Amygdala (tissue), 56 donors: ENCODE data around the gene BIRC7.

Experiments
- DNase-seq, 56 donors: peaks; one replicate each; lab custom pipeline; 2025; lab: John Stamatoyannopoulos, UW

Gene BIRC7

DNA sequence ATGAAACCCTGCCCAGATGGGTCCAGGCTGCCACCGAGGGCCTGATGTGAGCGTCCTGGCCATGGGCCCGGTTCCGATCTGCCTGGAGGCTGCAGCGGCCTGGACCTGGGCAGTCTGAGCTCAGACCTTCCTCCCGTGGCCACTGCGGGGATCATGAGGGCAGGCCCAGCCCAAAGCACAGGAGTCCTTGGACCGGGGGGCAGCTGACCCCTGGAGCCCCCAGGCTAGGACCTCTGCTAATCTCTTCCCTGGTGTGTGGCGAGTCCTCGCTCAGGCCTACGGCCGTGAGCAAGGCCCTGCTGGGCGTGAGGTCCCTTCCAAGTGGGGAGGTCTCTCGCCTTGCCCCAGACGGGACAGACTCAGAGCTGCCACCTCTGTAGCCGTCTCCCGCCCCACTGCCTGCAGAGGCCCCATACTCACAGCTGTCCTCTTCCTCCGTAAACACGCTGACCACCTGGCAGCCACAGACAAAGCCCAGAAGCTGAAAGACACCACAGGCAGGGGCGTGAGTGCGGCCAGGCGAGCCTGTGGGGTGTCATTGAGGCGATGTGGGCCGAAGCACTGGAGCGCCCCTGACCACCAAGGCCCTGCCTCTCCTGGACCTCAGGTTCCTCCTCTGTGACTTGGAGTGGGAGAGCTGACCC, 8.0 kb downstream of the BIRC7 start:
- no peak for DNase-seq

DNA sequence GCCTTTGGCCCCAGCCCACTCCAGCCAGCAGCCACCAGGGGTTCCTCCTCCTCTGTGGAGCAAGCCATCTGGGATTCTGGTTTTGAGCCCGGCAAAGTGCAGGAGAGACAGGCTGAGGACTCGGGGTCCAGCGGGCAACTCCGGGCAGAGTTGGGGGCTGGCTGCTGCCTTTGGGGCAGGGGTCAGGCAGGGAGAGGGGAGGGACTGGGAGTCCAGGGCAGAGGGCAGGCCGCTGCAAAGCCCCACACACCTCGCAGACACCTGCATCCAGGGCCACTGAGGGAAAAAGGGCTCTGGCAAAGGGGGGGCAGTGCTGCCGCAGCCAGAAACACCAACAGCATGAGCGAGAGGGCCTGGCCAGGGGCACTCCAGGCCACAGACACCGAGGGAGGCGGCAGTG, 8.8 kb downstream of the BIRC7 start:
- DNase-seq = no peak

DNA sequence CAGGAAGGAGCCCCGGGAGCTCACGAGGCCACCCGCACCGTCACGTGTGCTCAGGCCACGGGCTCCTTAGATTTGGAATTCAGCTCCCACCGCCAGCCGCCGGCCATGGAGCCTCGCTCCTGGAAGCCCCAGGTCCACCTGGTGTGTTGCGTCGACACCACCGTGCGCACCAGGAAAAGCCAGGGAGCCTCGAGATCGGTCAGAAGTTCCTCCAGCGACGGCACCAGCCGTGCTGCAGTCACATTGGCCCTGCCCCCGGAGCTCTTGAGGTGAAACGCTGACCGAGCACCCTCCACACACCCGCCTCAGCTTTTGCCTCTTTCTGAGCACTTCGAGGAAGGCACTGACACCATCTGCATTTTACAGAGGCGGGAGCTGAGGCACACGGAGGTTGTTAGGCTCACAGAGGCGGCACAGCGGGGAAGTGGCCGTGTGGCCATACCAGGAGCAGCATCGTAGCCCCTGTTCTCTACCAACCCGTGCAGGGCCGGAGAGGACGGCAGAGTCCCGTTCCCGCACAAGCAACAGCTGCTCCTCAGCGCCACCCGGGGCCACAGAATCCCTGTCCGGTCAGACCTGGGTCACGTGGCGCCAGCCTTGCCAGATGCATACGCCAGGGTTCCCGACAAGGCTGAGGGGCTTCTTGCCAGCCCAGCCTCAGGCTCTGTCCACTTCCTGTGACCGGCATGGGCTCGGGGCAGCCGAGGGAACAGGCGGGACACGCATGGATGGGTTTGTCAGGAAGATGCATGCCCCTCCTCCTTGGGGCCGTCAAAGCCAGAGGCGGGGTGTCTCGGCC, 11.0 kb downstream of the BIRC7 start:
- no peak for DNase-seq

DNA sequence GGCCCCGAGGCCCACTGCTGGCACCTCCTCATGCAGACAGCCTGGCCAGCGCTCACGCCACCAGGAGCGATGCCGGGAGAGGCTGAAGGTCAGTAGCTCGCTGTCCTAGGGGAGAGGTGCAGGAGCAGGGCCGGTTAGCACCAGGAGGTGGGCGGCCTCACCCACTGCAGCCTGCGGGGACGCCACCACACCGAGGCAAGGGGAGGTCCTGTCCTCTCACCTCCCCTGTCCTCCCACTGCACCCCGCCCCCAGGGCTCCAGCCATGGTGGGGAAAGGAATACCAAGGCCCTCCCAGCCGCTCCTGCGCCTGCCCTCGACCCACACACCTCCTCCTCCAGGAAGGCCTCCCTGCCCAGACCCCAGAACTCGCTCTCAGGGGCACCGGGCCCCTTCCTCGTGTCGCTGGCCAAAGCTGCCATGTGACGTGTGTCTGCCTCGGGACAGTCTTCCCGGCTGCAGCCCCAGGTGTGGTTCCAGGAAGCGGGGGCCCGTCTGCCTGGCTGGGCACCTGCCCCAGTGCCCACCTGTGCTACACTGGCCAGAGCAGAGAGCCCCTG, 12.0 kb downstream of the BIRC7 start:
- no peak for DNase-seq

DNA sequence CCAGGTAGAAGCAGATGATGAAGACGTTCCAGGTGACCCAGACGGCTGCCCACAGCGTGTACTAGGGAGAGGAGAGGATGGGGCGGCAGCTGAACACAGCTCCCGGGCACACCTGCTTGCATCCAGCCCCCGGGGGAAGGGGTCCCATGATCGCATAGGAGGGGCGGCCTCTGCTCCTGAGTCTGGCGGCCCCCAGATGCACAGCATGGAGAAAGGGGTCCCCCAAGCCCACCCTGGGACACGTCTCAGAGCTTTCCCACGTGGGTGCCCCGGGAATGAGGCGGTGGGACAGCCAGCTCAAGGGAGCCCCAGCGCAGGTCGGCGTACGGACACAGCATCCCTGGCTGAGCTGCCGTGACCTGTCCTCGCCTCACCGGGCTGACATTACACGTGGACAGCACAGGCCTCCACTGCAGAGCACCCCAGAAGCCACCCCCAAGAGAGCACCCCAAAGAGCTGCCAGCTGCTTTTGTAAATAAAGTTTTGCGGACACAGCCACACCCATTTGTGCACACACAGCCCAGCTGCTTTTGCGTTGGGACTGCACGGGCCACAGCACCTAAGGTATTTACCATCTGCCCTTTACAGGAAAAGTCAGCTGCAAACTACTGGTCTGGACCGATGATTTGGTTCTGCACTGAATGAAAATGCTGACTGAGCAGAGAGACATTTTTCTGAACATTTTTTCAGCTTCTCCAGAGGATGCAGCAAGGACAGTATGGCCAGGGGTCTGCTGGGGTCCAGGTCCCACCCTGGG, 13.3 kb downstream of the BIRC7 start:
- DNase-seq = no peak

DNA sequence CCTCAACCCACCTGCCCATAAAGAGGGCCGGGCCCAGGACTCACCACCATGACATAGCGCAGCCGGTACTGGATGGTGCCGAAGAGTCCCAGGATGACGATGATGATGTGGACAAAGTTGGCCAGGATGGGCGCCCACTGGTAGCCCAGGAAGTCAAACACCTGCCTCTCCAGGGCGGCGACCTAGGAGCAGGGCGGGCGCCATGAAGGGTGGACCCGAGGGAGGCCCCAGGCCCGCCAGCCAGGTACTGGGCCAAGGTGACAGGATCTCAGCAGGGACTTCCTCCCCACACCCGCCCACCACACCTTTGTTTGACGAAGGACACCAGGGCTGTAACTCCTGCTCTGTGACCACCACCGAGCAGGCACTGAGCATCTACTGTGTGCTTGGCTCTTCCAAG, 14.2 kb downstream of the BIRC7 start:
- no peak for DNase-seq

DNA sequence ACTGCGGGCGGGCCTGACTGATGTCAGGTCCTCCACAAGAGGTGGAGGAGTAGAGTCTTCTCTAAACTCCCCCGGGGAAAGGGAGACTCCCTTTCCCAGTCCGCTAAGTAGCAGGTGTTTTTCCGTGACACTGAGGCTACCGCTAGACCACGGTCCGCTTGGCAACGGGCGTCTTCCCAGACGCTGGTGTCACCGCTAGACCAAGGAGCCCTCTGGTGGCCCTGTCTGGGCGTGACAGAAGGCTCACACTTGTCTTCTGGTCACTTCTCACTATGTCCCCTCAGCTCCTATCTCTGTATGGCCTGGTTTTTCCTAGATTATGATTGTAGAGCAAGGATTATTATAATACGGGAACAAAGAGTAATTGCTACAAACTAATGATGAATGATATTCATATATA, 15.6 kb downstream of the BIRC7 start:
- peak in 18 of 56 donors; percentile 5 to 64 (median 38) for DNase-seq

DNA sequence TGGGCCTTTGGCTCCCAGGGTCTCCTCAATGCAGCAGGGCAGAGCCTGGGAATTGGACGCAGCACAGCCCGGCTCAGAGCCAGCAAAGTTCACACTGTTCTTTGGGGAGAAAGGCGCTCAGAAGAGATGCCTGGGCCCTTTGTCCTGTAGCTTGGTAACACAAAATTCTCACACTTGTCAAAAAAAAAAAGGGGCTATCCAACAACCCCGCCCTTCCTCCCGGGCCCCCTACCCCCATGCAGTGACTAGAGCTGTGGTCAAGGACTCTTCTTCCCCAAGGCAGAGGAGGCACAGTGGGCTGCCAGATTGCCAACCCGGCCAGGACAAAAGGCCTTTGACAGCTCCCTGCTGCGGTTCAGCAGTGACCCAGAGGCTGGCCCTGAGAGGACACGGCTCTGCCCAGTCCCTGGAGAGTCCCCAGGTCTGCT, 16.6 kb downstream of the BIRC7 start:
- peak in 42 of 56 donors; percentile 7 to 88 (median 59) for DNase-seq

DNA sequence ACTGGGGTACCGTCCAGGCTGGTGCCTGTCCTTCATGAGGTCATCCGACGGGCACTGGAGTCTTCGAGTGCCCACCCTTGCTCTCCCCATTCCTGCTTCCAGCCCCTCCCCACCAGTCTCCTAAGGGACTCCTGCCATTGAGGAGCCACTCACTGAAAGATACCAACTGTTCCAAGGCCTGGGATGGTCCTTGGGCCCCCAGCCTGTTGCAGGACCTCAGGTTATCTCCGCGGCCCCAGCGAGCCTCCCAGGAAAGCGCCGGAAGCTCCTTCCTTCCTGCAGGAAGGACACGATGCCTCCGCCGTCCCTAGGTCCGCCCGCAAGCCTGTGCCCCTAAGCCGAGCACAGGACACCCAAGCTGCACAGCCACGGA, 17.3 kb downstream of the BIRC7 start:
- peak in 1 of 56 donors; percentile 50 for DNase-seq

DNA sequence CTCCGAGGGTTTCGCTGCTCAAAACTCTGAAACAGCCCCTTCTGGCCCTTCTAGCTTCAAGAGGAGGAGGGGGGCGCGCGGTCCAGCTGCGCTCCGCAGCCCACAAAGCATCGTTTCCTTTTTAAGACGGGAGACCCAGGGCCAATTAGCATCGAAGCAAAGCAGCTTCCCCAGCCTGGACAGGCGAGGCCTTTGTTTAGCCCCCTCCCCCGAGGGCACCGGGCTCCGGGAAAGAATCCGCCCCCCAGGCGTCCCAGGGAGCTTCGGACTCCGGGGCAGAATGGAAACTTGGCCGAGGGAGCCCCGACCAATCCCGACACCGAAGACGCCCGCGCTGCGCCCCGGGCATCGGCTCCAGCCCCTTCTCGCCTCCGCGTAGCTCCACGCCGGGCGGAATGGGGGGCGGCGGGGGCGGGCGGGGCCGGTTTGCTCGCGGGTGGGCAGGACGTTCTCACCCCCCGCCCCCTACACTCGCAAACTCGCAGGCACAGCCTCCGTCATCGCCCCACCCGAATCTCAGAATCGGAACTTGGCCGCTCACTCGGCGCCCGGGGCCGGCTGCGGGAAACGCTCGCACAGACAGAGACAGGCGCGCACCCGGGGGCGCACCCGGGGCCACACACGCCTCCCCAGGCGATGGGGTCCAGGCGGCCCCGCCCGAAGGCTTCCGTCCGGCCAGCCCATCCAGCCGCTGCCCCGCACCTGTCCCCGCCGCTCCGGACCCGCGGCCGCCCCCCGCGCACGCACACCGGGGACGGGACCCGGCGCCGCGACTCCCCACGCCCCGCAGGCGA, 17.9 kb downstream of the BIRC7 start:
- peak in 35 of 56 donors; percentile 7 to 81 (median 42) for DNase-seq

DNA sequence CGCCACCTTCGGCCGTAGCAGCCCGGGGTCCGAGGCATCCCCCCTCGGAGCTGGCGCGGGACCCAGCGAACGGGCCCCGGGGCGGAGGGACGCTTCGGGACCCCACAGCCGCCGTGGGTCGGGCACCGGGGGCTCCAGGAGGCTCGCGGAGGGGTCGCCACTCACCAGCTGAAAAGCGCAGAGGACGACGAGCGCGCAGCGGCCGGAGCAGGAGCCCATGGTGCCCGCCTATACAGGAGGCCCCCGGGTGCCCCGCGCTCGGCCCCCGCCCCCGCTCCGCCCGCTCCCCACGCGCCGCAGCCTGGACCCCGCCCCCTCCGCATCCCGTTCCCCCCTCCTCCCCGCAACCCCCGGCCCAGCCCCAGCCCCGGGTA, 18.5 kb downstream of the BIRC7 start, which contains the start of gene NKAIN4:
Gene NKAIN4, minus strand, starts transcription at position 232 of the 374 bp plus-strand sequence. Its CDS starts 13 bp downstream, at position 219.
- peak in 1 of 56 donors; percentile 24 for DNase-seq

DNA sequence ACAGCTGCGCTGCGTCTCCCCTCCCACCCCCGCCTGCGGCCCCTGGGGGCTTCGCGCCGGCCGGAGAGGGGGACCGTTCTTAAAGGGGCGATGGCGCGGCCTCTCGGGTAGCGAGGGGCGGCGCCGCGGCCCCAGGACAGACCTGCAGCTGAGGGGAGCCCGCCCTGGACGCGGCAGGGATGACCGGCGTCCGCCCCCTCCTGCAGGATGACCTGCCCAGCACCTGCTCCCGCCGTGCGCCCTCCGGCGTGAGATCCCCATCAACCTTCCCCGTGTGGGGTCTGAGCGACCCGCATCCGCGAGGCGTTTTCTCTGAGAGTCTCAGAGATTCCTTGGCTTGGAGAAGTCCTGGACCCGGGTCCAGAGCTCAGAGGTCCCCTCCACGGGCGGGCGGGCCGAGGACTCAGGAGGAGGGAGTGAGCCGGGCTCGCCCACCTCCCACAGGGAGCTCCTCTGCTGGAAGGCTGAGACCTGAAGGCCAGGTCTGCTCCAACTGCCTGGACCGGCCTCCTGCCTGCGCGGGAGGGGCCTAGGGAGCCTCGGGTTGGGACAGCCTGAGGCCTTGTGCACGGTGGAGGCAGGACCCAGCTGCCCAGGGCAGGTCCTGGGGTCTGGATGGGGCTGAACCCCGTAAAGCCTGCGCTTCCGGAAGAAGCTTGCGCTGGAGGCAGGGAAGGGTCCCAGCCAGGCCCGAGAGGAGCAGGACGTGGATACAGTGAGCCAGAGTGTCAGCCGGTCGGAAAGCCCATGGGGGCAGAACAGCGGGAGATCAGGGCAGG, 19.1 kb downstream of the BIRC7 start:
- no peak for DNase-seq

DNA sequence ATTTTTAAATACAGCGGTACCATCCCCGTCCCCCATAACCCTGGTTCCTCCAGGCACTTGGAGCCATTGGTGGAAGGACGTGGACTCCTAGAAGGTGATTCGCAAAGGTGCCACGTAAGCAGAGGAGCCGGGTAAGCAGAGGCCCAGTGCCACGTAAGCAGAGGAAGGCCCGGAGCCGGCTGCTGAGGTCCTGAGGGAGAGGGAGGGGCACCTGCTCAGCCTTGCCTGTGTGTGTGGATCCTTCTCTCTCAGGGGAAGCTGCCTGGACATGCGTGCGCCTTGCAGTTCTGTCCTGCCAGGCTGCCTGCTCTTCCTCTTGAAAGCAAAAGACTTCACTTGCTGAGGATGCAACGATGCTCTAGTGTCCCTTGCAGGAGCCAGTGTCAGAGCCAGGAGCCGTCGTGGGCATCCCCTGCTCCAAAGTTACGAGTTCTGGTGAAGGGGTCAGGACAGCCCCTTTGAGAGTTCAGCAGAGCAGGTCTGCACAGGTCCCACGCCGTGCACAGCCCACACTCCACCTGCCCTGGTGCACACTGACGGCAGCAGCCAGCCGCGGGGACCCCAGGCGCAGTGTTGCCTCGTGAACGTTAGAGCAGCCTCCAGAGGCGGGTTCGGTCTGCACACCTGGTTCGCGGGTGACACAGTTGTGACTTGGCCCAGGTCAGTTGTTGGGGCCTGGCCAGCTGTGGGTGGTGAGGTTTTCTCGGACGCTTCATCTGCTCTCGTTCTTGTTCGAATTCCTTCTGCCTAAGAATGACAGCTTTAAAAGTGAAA, 20.4 kb downstream of the BIRC7 start:
- no peak for DNase-seq

DNA sequence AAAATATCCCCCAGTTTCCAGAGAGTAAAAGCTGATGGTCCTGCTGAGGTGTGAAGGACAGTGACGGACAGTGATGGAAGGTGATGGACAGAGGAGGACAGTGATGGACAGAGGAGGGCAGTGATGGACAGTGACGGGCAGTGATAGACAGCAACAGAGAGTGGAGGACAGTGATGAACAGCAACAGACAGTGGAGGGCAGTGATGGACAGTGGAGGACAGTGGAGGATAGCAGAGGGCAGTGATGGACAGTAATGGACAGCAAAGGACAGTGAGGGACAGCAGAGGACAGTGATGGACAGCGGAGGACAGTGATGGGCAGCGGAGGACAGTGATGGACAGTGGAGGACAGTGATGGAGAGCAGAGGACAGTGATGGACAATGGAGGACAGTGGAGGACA, 21.2 kb downstream of the BIRC7 start:
- no peak for DNase-seq

DNA sequence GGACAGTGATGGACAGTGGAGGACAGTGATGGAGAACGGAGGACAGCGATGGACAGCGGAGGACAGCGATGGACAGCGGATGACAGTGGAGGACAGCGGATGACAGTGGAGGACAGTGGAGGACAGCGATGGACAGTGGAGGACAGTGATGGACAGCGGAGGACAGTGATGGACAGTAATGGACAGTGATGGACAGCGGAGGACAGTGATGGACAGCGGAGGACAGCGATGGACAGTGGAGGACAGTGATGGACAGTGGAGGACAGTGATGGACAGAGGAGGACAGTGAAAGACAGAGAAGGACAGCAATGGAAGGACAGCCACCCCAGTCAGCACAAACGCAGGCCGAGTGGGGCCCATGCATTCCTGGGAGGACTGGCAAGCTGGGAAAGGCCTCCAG, 21.9 kb downstream of the BIRC7 start:
- DNase-seq = no peak

DNA sequence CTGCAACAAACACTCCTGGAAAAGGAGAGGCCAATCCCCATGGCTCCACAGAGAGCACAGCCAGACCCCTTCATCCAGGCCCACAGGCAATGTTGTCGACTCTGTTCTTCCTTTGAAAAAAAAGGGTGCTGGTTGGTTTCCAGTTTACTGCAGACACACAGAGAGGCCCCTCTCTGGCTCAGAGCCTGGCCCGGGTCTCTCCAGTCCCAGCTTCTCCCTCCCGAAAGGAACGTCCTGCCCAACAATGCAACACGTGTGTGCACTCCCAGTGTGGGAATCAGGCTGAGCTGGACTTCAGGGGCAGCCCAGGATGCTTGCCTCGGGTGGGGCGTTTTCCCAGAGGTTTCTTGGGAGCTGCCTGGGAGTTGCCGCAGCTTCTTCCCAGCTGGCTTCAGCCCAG, 23.1 kb downstream of the BIRC7 start:
- no peak for DNase-seq

DNA sequence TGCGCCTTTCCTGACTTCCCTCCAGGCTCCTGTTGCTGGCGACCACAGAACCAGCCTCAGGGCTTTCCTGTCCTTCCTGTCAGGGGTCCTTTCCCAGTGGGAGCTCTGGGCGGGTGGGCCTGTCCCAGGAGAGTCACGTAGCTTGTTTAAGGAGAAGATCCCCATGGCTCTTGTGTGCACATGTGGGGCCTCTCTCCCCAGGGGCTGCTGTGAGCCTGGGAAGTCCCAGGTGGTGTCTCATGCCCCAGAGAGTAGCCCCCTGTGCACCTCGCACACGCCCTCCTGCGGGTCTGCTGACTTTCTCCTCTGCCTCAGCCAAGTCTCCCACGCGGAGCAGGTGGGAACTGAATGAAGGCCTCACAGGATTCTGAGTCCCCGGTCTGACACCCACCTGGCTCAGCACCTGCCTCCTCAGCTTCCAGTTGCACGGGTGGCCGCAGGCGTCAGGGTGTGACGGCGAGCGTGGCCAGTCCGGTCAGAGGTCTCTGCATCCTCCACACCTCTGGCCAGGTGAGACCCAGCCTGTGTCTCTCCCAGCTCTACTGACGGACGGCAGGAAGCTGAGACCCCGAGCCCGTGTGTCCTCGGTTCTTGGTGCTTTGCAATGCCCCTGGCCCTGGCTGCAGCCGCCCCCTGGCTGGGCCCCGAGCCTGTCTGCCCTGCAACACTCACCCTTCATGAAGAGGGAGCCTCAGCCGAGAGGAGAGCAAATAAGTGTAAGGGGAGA, 24.2 kb downstream of the BIRC7 start:
- DNase-seq = no peak

DNA sequence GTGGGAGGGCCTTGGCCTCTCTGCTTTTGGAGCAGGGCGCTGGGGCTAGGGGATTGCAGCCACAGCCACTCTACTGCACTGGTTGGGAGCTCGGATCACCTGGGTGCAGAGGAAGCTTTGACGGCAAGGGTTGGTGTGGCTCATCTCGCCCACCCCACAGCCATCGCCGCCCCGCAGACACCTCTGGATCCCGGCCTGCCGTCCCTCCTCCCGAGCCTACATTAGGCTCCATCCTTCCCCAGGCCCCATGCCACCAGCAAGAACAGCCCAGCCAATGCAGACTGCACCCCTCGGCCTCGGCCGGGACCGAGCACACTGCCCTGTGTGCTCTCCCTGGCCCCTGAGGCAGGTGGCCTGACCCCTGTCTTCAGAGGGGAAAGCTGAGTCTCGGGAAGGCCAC, 24.8 kb downstream of the BIRC7 start:
- no peak for DNase-seq
